SK-N-SH (cell line): ENCODE results near the gene PLA2G4B. TPM values are rescaled to one million over a fixed set of nuclear protein-coding genes. Genes with fewer than 3 reads are reported as not detected.

Source experiments
- CTCF ChIA-PET: fragments of 300-600, 350-600 bp; formaldehyde crosslinking; extraction: SDS; loops from one replicate; lab custom pipeline; 2021; lab: Yijun Ruan, JAX
- POLR2A ChIA-PET: fragments of 350-600 bp; sonication (Branson Sonifier 250); formaldehyde crosslinking; extraction: SDS; loops from one replicate; lab custom pipeline; 2020; ENCODE audit warnings: antibody characterized with exemption, inconsistent platforms; lab: Yijun Ruan, JAX
- DNase-seq: peaks from one replicate; pipeline ENCODE4 v3.0.0; 2012
- H2AFZ ChIP-seq: fragments of 200-600 bp; sonication (generic); 2 replicates; pipeline ENCODE4 v1.8.1; 2016; ENCODE audit warnings: antibody characterized with exemption, mild to moderate bottlenecking, low read depth
- H3F3A ChIP-seq: fragments of 200-600 bp; sonication (generic); replicated peaks from 2 replicates; pipeline ENCODE3; 2016; ENCODE audit warnings: antibody characterized with exemption, mild to moderate bottlenecking; ENCODE audit not compliant: insufficient read depth
- H3K27ac ChIP-seq, 2 experiments: fragments of 200-500 bp in 1 of 2; fragments of 200-600 bp in 1 of 2; sonication (Bioruptor generic) in 1 of 2; sonication (generic), shearing (Covaris generic) in 1 of 2; 2 replicates each; pipeline versions ENCODE4 v1.5.1 to v1.6.1; 2014 to 2016; ENCODE audit warnings: low read depth in 2 of 2, inconsistent platforms in 1 of 2, low read length in 1 of 2, mild to moderate bottlenecking in 1 of 2, mixed read lengths in 1 of 2
- H3K27me3 ChIP-seq: fragments of 200-600 bp; sonication (generic), shearing (Covaris generic); 2 replicates; pipeline ENCODE4 v1.6.1; 2016; ENCODE audit warnings: mixed run types; ENCODE audit not compliant: insufficient read depth
- H3K36me3 ChIP-seq, 2 experiments: fragments of 200-500 bp in 1 of 2; fragments of 200-600 bp in 1 of 2; sonication (Bioruptor generic) in 1 of 2; sonication (generic) in 1 of 2; replicated peaks in 1 of 2; 2 replicates each; pipeline versions ENCODE3 to v1.5.1; 2014 to 2016; ENCODE audit warnings: low read length in 1 of 2, mild to moderate bottlenecking in 1 of 2; ENCODE audit not compliant: insufficient read depth in 2 of 2, control insufficient read depth in 1 of 2
- H3K4me1 ChIP-seq, 2 experiments: fragments of 200-500 bp in 1 of 2; fragments of 200-600 bp in 1 of 2; sonication (Bioruptor generic) in 1 of 2; sonication (generic), shearing (Covaris generic) in 1 of 2; 2 replicates each; pipeline versions ENCODE4 v1.5.1 to v1.6.1; 2014 to 2016; ENCODE audit warnings: low read depth in 1 of 2, low read length in 1 of 2, mixed run types in 1 of 2; ENCODE audit not compliant: insufficient read depth in 2 of 2, control insufficient read depth in 1 of 2
- H3K4me2 ChIP-seq: fragments of 200-600 bp; sonication (generic), shearing (Covaris generic); 2 replicates; pipeline ENCODE4 v1.6.1; 2017; ENCODE audit warnings: mixed run types
- H3K4me3 ChIP-seq, 2 experiments: fragments of 200-500 bp in 1 of 2; fragments of 200-600 bp in 1 of 2; sonication (Bioruptor generic) in 1 of 2; sonication (generic), shearing (Covaris generic) in 1 of 2; 2 replicates each; pipeline versions ENCODE4 v1.5.1 to v1.8.1; 2014 to 2016; ENCODE audit warnings: low read depth in 2 of 2, inconsistent platforms in 1 of 2, low read length in 1 of 2, mild to moderate bottlenecking in 1 of 2, mixed read lengths in 1 of 2, moderate library complexity in 1 of 2
- H3K79me2 ChIP-seq: fragments of 200-600 bp; sonication (generic); 2 replicates; pipeline ENCODE4 v1.8.1; 2017; ENCODE audit warnings: mild to moderate bottlenecking; ENCODE audit not compliant: insufficient read depth
- H3K9ac ChIP-seq: fragments of 200-600 bp; sonication (generic); 2 replicates; pipeline ENCODE4 v1.6.1; 2017; ENCODE audit warnings: mixed run types
- H3K9me2 ChIP-seq: fragments of 200-600 bp; sonication (generic); 2 replicates; pipeline ENCODE4 v1.6.1; 2017; ENCODE audit warnings: mixed run types
- H3K9me3 ChIP-seq: fragments of 200-600 bp; sonication (generic); 2 replicates; pipeline ENCODE4 v1.6.1; 2017; ENCODE audit warnings: mixed run types, mild to moderate bottlenecking, moderate library complexity
- H4K20me1 ChIP-seq: fragments of 200-600 bp; sonication (generic); 2 replicates; pipeline ENCODE4 v1.6.1; 2017; ENCODE audit warnings: mild to moderate bottlenecking, mixed run types; ENCODE audit not compliant: insufficient read depth
- ELF1 ChIP-seq: IDR thresholded peaks from 2 replicates; pipeline ENCODE4 v1.4.0; 2012
- EP300 ChIP-seq, 2 experiments: IDR thresholded peaks; 2 replicates each; pipeline versions ENCODE4 v1.4.0 to v1.6.1; 2012; ENCODE audit warnings: borderline replicate concordance in 1 of 2, low read depth in 1 of 2, low read length in 1 of 2
- GATA2 ChIP-seq: sonication (generic); formaldehyde crosslinking; IDR thresholded peaks from 2 replicates; pipeline ENCODE4 v1.5.0; 2020; ENCODE audit warnings: mild to moderate bottlenecking, missing genetic modification reagents
- JUND ChIP-seq: IDR thresholded peaks from 2 replicates; pipeline ENCODE4 v1.4.0; 2012
- MXI1 ChIP-seq: IDR thresholded peaks from 2 replicates; pipeline ENCODE4 v1.6.1; 2012; ENCODE audit warnings: mild to moderate bottlenecking, low read depth, low read length, improper control_type of control experiment
- POLR2AphosphoS5 ChIP-seq: IDR thresholded peaks from 2 replicates; pipeline ENCODE4 v1.6.1; 2012; ENCODE audit warnings: low read depth, low read length
- RCOR1 ChIP-seq: fragments of 150-350 bp; IDR thresholded peaks from 2 replicates; pipeline ENCODE4 v1.6.1; 2017; ENCODE audit warnings: antibody characterized with exemption, low read length
- SMC3 ChIP-seq: IDR thresholded peaks from 2 replicates; pipeline ENCODE4 v1.6.1; 2012; ENCODE audit warnings: low read depth, low read length, improper control_type of control experiment
- WGBS: methylation state at CpG from one replicate; pipeline ENCODE4 v1.1.6; 2017; ENCODE audit warnings: low lambda C conversion rate; 5-methylcytosine and 5-hydroxymethylcytosine counted together
- polyA plus RNA-seq, 3 experiments: library from polyadenylated mRNA; depleted of rRNA; stranded (reverse); fragments of >200 nt; gene quantifications; 2 replicates each; pipeline ENCODE4 v1.2.3, GENCODE V29; 2012
- TF ChIP-seq, protein P1 (sequence below): IDR thresholded peaks from 2 replicates; pipeline ENCODE4 v1.4.0; 2012; ENCODE audit warnings: low read depth, borderline replicate concordance

Gene PLA2G4B
- polyA plus RNA-seq, 1 of the 3 experiments (the other 2 are of a cell fraction), result 5.3 TPM

DNA sequence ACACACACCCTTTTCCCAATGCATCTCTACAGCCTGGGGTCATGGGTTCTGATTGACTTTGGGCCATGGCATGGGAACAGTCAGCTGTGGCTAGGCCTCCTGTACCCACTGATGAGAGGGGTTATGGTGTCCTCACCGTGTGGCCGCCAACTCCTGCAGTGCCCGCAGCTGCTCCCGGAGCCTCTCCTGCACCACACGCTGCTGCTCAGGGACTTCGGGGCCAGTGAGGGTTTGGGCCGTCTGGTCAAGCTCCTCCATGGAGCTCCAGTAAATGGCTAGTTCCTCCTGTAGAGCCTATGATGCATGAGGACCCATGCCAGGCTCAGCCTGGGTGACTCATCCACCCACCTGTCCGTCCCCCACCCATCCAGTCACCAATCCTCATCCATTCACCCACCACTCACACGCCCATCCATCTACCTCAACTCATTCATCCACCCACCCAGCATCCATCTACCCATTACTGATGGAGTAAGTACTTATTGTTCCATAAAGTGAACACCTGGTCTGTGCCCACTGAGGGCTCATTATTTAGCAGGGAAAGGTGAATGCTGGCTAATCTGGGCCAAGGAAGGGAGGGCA, 33.6 kb downstream of the PLA2G4B start:
- CTCF ChIA-PET, result no interaction called here
- POLR2A ChIA-PET, result no interaction called here

DNA sequence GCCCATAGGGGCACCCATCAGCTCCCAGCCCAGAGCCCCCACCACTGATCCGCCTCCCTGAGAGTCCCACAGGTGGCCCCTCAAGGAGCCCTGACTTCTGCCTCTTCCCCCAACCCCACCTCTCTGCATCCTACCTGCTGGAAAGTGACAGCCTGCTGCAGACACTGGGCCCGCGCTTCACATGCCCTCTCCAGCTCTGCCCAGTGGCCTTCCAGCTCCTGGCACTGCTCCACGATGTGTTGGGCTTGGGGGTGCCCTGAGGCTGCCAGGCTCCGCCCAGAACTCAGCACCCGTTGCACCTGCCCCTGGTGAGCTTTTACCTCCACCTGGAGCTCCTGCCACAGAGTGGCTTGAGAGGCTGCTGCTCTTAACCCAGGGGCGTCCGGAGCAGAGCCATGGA, 35.1 kb downstream of the PLA2G4B start:
- WGBS, result 62% methylated on average over 6 of the region's 8 CpGs
- H3K9me3 ChIP-seq, result no peaks in the 10 kb centered on the region
- TF ChIP-seq RCOR1, result no peak
- TF ChIP-seq, all 33 proteins: peak for 0
- H3K4me2 ChIP-seq, result no peak overlapping the region
- no peak overlapping the region for H2AFZ ChIP-seq
- H3K79me2 ChIP-seq, result no peaks in the 10 kb centered on the region
- no peaks in the 10 kb centered on the region for H3K9me2 ChIP-seq
- no peaks in the 10 kb centered on the region for H3K27me3 ChIP-seq
- no peaks in the 10 kb centered on the region for H3F3A ChIP-seq
- H3K4me1 ChIP-seq, result peaks cover 0 to 25% of the 10 kb centered on the region in 2 experiments; a peak in 1 of 4 replicates
- DNase-seq, result no peak
- POLR2A ChIA-PET, result no interaction called here
- CTCF ChIA-PET, result interaction anchor here (0.6 to 1.0 kb wide), 2 partner anchors 29 to 408 kb away, joined by 3 read pairs; no protein-coding TSS in a partner anchor
- no peak overlapping the region for H3K9ac ChIP-seq
- no peak overlapping the region for H3K4me3 ChIP-seq
- H4K20me1 ChIP-seq, result no peaks in the 10 kb centered on the region
- H3K27ac ChIP-seq, result no peak overlapping the region
- H3K36me3 ChIP-seq, result no peaks in the 10 kb centered on the region

More for the DNA sequence above, 33.6 kb downstream of the PLA2G4B start:
- H3K36me3 ChIP-seq, result no peaks in the 10 kb centered on the region
- H3K4me2 ChIP-seq, result no peak overlapping the region
- no peaks in the 10 kb centered on the region for H3K9me3 ChIP-seq
- H3K4me1 ChIP-seq, result peaks cover 0 to 13% of the 10 kb centered on the region in 2 experiments; a peak in 1 of 4 replicates
- TF ChIP-seq GATA2 (no peak), ELF1 (no peak), POLR2AphosphoS5 (no peak)
- H3K79me2 ChIP-seq, result no peaks in the 10 kb centered on the region
- no peak overlapping the region for H3K27ac ChIP-seq
- no peaks in the 10 kb centered on the region for H3F3A ChIP-seq
- H4K20me1 ChIP-seq, result no peaks in the 10 kb centered on the region
- WGBS, result 64% methylated on average over 8 of the region's 9 CpGs
- DNase-seq, result no peak
- no peak overlapping the region for H3K4me3 ChIP-seq
- no peak overlapping the region for H3K9ac ChIP-seq
- no peaks in the 10 kb centered on the region for H3K27me3 ChIP-seq
- no peak overlapping the region for H2AFZ ChIP-seq
- no peaks in the 10 kb centered on the region for H3K9me2 ChIP-seq

DNA sequence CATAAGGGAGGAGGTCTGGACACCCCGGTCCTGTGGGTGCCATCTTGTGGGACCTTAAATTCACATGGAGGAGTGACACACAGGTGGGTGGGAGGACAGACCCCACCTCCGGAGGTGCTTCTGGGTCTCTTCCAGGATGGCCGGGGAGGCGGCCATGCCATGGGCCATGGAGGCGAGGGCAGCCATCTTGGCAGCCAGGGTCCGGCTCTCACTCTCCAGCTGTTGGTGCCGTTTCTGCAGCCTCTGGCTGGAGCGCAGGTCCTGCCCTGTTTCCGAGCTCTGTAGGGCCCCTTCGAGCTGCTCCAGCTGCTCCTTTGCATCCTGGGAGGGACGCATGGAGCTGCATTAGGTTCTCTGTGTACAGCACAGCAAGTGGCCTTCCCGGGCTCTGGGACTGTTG, 36.1 kb downstream of the PLA2G4B start:
- no peaks in the 10 kb centered on the region for H4K20me1 ChIP-seq
- no peak for TF ChIP-seq MXI1
- TF ChIP-seq EP300 (IDR thresholded peaks at IDR 0.05; ENCODE audit: borderline replicate concordance in 1 of 2, low read depth in 1 of 2, low read length in 1 of 2), result no peak
- no peak for TF ChIP-seq SMC3
- TF ChIP-seq GATA2, result no peak
- TF ChIP-seq JUND, result no peak
- TF ChIP-seq, protein P1, sequence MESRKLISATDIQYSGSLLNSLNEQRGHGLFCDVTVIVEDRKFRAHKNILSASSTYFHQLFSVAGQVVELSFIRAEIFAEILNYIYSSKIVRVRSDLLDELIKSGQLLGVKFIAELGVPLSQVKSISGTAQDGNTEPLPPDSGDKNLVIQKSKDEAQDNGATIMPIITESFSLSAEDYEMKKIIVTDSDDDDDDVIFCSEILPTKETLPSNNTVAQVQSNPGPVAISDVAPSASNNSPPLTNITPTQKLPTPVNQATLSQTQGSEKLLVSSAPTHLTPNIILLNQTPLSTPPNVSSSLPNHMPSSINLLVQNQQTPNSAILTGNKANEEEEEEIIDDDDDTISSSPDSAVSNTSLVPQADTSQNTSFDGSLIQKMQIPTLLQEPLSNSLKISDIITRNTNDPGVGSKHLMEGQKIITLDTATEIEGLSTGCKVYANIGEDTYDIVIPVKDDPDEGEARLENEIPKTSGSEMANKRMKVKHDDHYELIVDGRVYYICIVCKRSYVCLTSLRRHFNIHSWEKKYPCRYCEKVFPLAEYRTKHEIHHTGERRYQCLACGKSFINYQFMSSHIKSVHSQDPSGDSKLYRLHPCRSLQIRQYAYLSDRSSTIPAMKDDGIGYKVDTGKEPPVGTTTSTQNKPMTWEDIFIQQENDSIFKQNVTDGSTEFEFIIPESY, result no peak
- TF ChIP-seq, all 33 proteins: peak for 0
- CTCF ChIA-PET, result interaction anchor here (0.6 to 0.9 kb wide), 4 partner anchors 16 to 192 kb away, joined by 3 to 4 read pairs (median 3); no protein-coding TSS in a partner anchor

More for the DNA sequence above, 36.1 kb downstream of the PLA2G4B start:
- Histone ChIP-seq H3K9me2 (no peaks in the 10 kb centered on the region), H3K4me1 (peaks cover 0 to 25% of the 10 kb centered on the region in 2 experiments; a peak in 1 of 4 replicates), H3K79me2 (no peaks in the 10 kb centered on the region), H3K9me3 (no peaks in the 10 kb centered on the region), H3F3A (no peaks in the 10 kb centered on the region), H3K4me2 (no peak overlapping the region), H3K9ac (no peak overlapping the region), H3K36me3 (no peaks in the 10 kb centered on the region), H3K4me3 (no peak overlapping the region), H3K27ac (no peak overlapping the region), H3K27me3 (no peaks in the 10 kb centered on the region), H2AFZ (no peak overlapping the region)
- POLR2A ChIA-PET, result no interaction called here
- DNase-seq, result no peak
- 80% methylated on average over 1 of the region's 12 CpGs for WGBS
